Measurements from ENCODE around the gene CDH4.

Gene CDH4

GRCh38 chr20:61558726-61559125 lies 306.7 kb downstream of the CDH4 start:
- DNase-seq: peak; percentile 45
- no peak overlapping the region for H3K18ac ChIP-seq (ENCODE audit: low read length)
- no peak overlapping the region for H3K56ac ChIP-seq (ENCODE audit: low read length)
- H3K4me1 ChIP-seq (ENCODE audit: control insufficient read depth, low read depth, low read length): peaks cover 6% of the 10 kb centered on the region
- H3K79me1 ChIP-seq (ENCODE audit: low read length): no peaks in the 10 kb centered on the region
- peak overlapping the region; percentile 39 for H2AK5ac ChIP-seq (ENCODE audit: low read length)
- no peak overlapping the region for H4K8ac ChIP-seq (ENCODE audit: low read depth, low read length)
- no peak overlapping the region for H2BK120ac ChIP-seq (ENCODE audit: low read depth, low read length)
- H3K4me3 ChIP-seq (ENCODE audit: low read length): no peak overlapping the region
- no peak overlapping the region for H3K4me2 ChIP-seq (ENCODE audit: low read length)
- no peak overlapping the region for H2BK5ac ChIP-seq (ENCODE audit: low read length)
- H3K27ac ChIP-seq (ENCODE audit: low read depth, low read length): no peak overlapping the region
- no CpG with 5 or more reads among the region's 10 CpGs for WGBS (ENCODE audit: extremely low coverage, insufficient coverage, low lambda C conversion rate)
- H3K79me2 ChIP-seq (ENCODE audit: control insufficient read depth, insufficient read depth, low read length): no peaks in the 10 kb centered on the region
- no peaks in the 10 kb centered on the region for H3K36me3 ChIP-seq (ENCODE audit: control insufficient read depth, insufficient read depth, low read length)
- H2BK15ac ChIP-seq (replicated peaks; ENCODE audit: low read depth): no peak overlapping the region
- H3K4ac ChIP-seq (ENCODE audit: low read depth, low read length): no peak overlapping the region
- no peak overlapping the region for H3K9ac ChIP-seq (ENCODE audit: low read length)
- H4K5ac ChIP-seq (ENCODE audit: low read length): no peak overlapping the region
- no peak overlapping the region for H3K23ac ChIP-seq (ENCODE audit: low read length)
- no peaks in the 10 kb centered on the region for H3K27me3 ChIP-seq (ENCODE audit: insufficient read depth, low read length, poor library complexity)

GRCh38 chr20:61559706-61560315 lies 307.8 kb downstream of the CDH4 start:
- Histone ChIP-seq H3K9ac (ENCODE audit: low read length) (no peak overlapping the region), H3K4ac (ENCODE audit: low read depth, low read length) (no peak overlapping the region), H3K27me3 (ENCODE audit: insufficient read depth, low read length, poor library complexity) (no peaks in the 10 kb centered on the region), H2AK5ac (ENCODE audit: low read length) (peak overlapping the region; percentile 92), H3K56ac (ENCODE audit: low read length) (peak overlapping the region; percentile 75), H3K79me1 (ENCODE audit: low read length) (no peaks in the 10 kb centered on the region), H3K18ac (ENCODE audit: low read length) (no peak overlapping the region), H3K4me1 (ENCODE audit: control insufficient read depth, low read depth, low read length) (peaks cover 6% of the 10 kb centered on the region), H3K23ac (ENCODE audit: low read length) (peak overlapping the region; percentile 69), H2BK120ac (ENCODE audit: low read depth, low read length) (no peak overlapping the region), H4K8ac (ENCODE audit: low read depth, low read length) (no peak overlapping the region), H3K4me2 (ENCODE audit: low read length) (no peak overlapping the region), H3K79me2 (ENCODE audit: control insufficient read depth, insufficient read depth, low read length) (no peaks in the 10 kb centered on the region), H4K5ac (ENCODE audit: low read length) (no peak overlapping the region), H3K27ac (ENCODE audit: low read depth, low read length) (no peak overlapping the region), H2BK15ac (replicated peaks; ENCODE audit: low read depth) (no peak overlapping the region), H2BK5ac (ENCODE audit: low read length) (peak overlapping the region; percentile 77), H3K36me3 (ENCODE audit: control insufficient read depth, insufficient read depth, low read length) (no peaks in the 10 kb centered on the region), H3K4me3 (ENCODE audit: low read length) (no peak overlapping the region)
- no CpG with 5 or more reads among the region's 19 CpGs for WGBS (ENCODE audit: extremely low coverage, insufficient coverage, low lambda C conversion rate)
- DNase-seq: peak; percentile 52

- Histone ChIP-seq H3K4me3 (ENCODE audit: low read length) (no peak overlapping the region), H3K79me1 (ENCODE audit: low read length) (no peaks in the 10 kb centered on the region), H2AK5ac (ENCODE audit: low read length) (no peak overlapping the region), H3K23ac (ENCODE audit: low read length) (no peak overlapping the region), H3K36me3 (ENCODE audit: control insufficient read depth, insufficient read depth, low read length) (no peaks in the 10 kb centered on the region), H2BK15ac (replicated peaks; ENCODE audit: low read depth) (no peak overlapping the region), H2BK5ac (ENCODE audit: low read length) (no peak overlapping the region), H3K79me2 (ENCODE audit: control insufficient read depth, insufficient read depth, low read length) (no peaks in the 10 kb centered on the region), H3K4me1 (ENCODE audit: control insufficient read depth, low read depth, low read length) (peaks cover 6% of the 10 kb centered on the region), H4K8ac (ENCODE audit: low read depth, low read length) (no peak overlapping the region), H2BK120ac (ENCODE audit: low read depth, low read length) (no peak overlapping the region), H3K4ac (ENCODE audit: low read depth, low read length) (no peak overlapping the region), H3K27me3 (ENCODE audit: insufficient read depth, low read length, poor library complexity) (no peaks in the 10 kb centered on the region), H3K18ac (ENCODE audit: low read length) (peak overlapping the region; percentile 18), H3K9ac (ENCODE audit: low read length) (no peak overlapping the region), H3K27ac (ENCODE audit: low read depth, low read length) (no peak overlapping the region), H3K4me2 (ENCODE audit: low read length) (no peak overlapping the region), H3K56ac (ENCODE audit: low read length) (peak overlapping the region; percentile 44), H4K5ac (ENCODE audit: low read length) (no peak overlapping the region)
- DNase-seq: peak; percentile 77
- no CpG with 5 or more reads among the region's 15 CpGs for WGBS (ENCODE audit: extremely low coverage, insufficient coverage, low lambda C conversion rate)
Measured at GRCh38 chr20:61560361-61560853, 308.3 kb downstream of the CDH4 start.

GRCh38 chr20:61561111-61561830 lies 309.2 kb downstream of the CDH4 start:
- no peak overlapping the region for H2BK120ac ChIP-seq (ENCODE audit: low read depth, low read length)
- no CpG with 5 or more reads among the region's 10 CpGs for whole genome bisulfite sequencing (ENCODE audit: extremely low coverage, insufficient coverage, low lambda C conversion rate)
- H3K79me2 ChIP-seq (ENCODE audit: control insufficient read depth, insufficient read depth, low read length): no peaks in the 10 kb centered on the region
- H4K5ac ChIP-seq (ENCODE audit: low read length): no peak overlapping the region
- no peaks in the 10 kb centered on the region for H3K27me3 ChIP-seq (ENCODE audit: insufficient read depth, low read length, poor library complexity)
- peak overlapping the region; percentile 18 for H3K18ac ChIP-seq (ENCODE audit: low read length)
- no peak overlapping the region for H4K8ac ChIP-seq (ENCODE audit: low read depth, low read length)
- no peak overlapping the region for H2BK5ac ChIP-seq (ENCODE audit: low read length)
- DNase-seq: no peak
- H3K79me1 ChIP-seq (ENCODE audit: low read length): no peaks in the 10 kb centered on the region
- H3K56ac ChIP-seq (ENCODE audit: low read length): no peak overlapping the region
- peaks cover 6% of the 10 kb centered on the region for H3K4me1 ChIP-seq (ENCODE audit: control insufficient read depth, low read depth, low read length)
- H3K4ac ChIP-seq (ENCODE audit: low read depth, low read length): peak overlapping the region; percentile 41
- no peak overlapping the region for H3K23ac ChIP-seq (ENCODE audit: low read length)
- H3K9ac ChIP-seq (ENCODE audit: low read length): no peak overlapping the region
- no peak overlapping the region for H3K4me2 ChIP-seq (ENCODE audit: low read length)
- no peak overlapping the region for H3K27ac ChIP-seq (ENCODE audit: low read depth, low read length)
- H3K4me3 ChIP-seq (ENCODE audit: low read length): no peak overlapping the region
- no peak overlapping the region for H2BK15ac ChIP-seq (replicated peaks; ENCODE audit: low read depth)
- H3K36me3 ChIP-seq (ENCODE audit: control insufficient read depth, insufficient read depth, low read length): no peaks in the 10 kb centered on the region
- H2AK5ac ChIP-seq (ENCODE audit: low read length): no peak overlapping the region

GRCh38 chr20:61562491-61562890 lies 310.4 kb downstream of the CDH4 start:
- WGBS (ENCODE audit: extremely low coverage, insufficient coverage, low lambda C conversion rate): no CpG with 5 or more reads among the region's 8 CpGs
- Histone ChIP-seq H2AK5ac (ENCODE audit: low read length) (no peak overlapping the region), H2BK120ac (ENCODE audit: low read depth, low read length) (no peak overlapping the region), H3K56ac (ENCODE audit: low read length) (peak overlapping the region; percentile 28), H2BK15ac (replicated peaks; ENCODE audit: low read depth) (no peak overlapping the region), H3K18ac (ENCODE audit: low read length) (no peak overlapping the region), H3K4me3 (ENCODE audit: low read length) (no peak overlapping the region), H3K4me2 (ENCODE audit: low read length) (no peak overlapping the region), H3K79me2 (ENCODE audit: control insufficient read depth, insufficient read depth, low read length) (no peaks in the 10 kb centered on the region), H3K4me1 (ENCODE audit: control insufficient read depth, low read depth, low read length) (peaks cover 6% of the 10 kb centered on the region), H3K9ac (ENCODE audit: low read length) (no peak overlapping the region), H4K8ac (ENCODE audit: low read depth, low read length) (no peak overlapping the region), H3K79me1 (ENCODE audit: low read length) (no peaks in the 10 kb centered on the region), H4K5ac (ENCODE audit: low read length) (no peak overlapping the region), H3K27me3 (ENCODE audit: insufficient read depth, low read length, poor library complexity) (no peaks in the 10 kb centered on the region), H3K4ac (ENCODE audit: low read depth, low read length) (no peak overlapping the region), H3K36me3 (ENCODE audit: control insufficient read depth, insufficient read depth, low read length) (no peaks in the 10 kb centered on the region), H3K27ac (ENCODE audit: low read depth, low read length) (no peak overlapping the region), H3K23ac (ENCODE audit: low read length) (peak overlapping the region; percentile 24), H2BK5ac (ENCODE audit: low read length) (no peak overlapping the region)
- no peak for DNase-seq

Data from mesendoderm (in vitro differentiated cells).